HG03060 (cell line): ENCODE data around the gene ARMH3.

Experiments
- ATAC-seq: cut with Tn5 transposase; IDR thresholded peaks from one replicate; pipeline ENCODE4 v1.9.1; 2021; ENCODE audit warnings: low read depth, moderate number of reproducible peaks; ENCODE audit not compliant: unreplicated experiment

Gene ARMH3

GRCh38 chr10:101838416-101838970 is 217.5 kb downstream of the ARMH3 start:
- no peak for ATAC-seq

GRCh38 chr10:101837748-101838147 is 218.2 kb downstream of the ARMH3 start:
- ATAC-seq, result no peak

DNA sequence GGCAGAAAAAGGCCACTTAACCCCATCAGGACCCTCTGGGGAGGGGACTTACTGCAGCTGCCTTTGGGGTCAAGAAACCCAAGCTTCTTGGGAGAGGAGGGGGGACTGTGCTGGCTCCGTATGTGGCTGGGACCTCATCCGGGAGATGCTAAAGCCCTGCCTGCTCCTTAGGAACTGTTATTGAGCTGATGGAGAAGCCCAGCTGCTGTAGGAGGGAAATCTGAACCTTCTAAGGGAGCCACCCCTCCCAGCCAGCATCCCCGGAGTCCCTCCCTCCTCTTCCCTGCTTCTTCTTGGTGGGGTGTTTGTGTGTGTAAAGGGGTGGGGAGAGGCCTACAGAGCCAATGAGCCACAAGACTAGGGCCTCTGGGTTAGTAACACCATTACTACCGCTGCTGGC is 220.6 kb downstream of the ARMH3 start:
- no peak for ATAC-seq

GRCh38 chr10:101834341-101834740 is 221.6 kb downstream of the ARMH3 start:
- ATAC-seq, result no peak

GRCh38 chr10:101833466-101833865 is 222.5 kb downstream of the ARMH3 start:
- no peak for ATAC-seq

DNA sequence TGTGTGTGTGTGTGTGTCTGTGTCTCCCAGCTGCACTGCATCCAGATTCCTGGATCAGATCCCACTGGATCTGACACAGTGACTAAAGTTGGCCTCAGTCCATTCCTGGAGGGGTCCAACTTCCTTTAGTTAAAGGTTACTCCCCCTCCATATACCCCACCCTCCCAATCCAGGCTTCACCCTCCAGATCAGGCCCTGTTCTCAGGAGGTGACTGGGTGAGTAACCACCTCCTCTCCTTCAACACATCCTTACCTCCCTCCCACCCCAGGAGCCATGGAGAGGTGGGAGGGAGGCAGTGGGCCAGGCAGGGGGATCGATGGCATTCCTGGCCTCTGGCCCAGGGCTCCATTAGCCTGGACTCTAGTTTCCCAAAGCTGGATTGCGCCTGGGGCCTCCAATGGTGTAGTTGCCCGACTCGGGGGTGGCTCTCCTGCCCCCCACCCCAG is 223.6 kb downstream of the ARMH3 start:
- ATAC-seq, result no peak

GRCh38 chr10:101831169-101831811 is 224.7 kb downstream of the ARMH3 start:
- no peak for ATAC-seq

- peak; percentile 36 for ATAC-seq
Measured at GRCh38 chr10:101830322-101831168, 225.4 kb downstream of the ARMH3 start.

GRCh38 chr10:101829561-101830315 is 226.2 kb downstream of the ARMH3 start:
- peak; percentile 12 for ATAC-seq

GRCh38 chr10:101828766-101829551 is 227.0 kb downstream of the ARMH3 start:
- ATAC-seq, result no peak

DNA sequence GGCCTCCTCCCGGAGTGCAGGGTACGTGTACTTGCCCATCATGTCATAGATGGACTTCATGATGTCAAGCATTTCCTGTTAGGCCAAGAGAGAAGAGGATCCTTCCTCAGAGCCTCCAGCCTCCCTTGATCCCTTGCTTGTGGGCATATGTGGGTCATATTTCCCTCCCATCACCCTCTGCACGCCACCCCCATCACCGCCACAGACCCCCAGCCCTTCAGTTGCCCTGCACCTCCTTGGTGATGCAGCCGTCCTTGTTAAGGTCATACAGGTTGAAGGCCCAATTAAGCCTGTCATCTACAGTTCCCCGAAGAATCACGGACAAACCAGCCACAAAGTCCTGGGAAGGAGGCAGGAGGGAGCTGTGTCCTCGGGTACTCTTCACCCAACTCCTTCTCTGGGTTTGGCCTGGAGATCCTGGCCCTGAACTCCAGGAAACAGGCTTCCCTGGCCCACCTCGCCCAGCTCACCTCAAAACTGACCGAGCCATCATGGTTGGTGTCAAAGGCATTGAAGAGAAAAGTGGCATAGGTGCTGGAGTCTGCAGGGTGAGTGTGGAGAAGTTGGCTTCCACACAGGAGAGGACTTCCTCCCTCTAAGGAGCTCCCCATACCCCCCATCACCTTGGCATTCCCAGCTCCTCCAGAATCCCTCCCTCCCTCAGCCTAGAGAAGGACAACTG is 227.9 kb downstream of the ARMH3 start:
- no peak for ATAC-seq

DNA sequence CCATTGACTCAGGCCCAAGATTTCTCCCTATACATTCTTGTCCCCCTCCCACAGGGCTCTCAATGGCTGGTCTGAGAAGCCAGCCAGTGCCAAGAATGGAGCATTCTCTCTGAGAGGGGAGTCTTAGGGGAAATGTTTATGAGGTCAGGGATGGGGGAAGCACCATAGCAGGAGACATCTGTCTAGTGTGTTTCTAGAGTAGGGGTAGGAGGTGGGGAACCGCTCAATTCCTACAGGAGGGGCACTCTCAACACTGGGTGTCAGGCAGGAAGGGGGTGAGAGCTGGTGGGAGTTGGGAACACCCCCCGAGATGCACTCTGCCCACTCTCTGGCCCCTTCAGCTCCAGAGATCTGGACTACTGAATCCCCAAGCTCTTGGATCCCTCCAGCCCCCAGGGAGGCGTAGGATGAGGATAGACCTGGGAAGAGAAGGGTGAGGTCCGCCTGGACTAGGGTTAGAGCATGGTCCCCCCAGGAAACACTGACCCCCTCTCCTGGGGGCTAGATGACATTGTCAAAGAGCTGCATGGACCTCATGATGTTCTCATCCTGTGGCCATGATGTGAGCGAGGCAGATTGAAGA is 229.0 kb downstream of the ARMH3 start:
- ATAC-seq, result no peak

DNA sequence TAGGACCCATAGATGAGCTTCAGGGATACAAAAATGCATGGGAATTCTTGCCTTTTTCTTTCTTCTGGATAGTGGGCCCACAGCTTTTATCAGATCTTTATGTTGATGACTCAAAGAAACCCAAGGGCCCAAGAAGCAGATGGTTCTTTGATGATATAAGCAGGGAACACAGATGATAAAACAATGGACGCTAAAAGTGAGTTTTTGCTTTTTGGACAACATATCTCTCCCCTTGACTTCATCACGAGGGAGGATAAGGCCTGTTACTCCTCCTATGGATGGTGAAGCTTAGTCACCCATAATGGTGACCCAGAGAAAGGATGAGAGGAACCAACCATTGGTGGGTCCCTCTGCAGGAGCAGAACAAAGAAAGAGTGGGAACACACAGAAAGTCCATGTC is 231.2 kb downstream of the ARMH3 start:
- ATAC-seq, result no peak

DNA sequence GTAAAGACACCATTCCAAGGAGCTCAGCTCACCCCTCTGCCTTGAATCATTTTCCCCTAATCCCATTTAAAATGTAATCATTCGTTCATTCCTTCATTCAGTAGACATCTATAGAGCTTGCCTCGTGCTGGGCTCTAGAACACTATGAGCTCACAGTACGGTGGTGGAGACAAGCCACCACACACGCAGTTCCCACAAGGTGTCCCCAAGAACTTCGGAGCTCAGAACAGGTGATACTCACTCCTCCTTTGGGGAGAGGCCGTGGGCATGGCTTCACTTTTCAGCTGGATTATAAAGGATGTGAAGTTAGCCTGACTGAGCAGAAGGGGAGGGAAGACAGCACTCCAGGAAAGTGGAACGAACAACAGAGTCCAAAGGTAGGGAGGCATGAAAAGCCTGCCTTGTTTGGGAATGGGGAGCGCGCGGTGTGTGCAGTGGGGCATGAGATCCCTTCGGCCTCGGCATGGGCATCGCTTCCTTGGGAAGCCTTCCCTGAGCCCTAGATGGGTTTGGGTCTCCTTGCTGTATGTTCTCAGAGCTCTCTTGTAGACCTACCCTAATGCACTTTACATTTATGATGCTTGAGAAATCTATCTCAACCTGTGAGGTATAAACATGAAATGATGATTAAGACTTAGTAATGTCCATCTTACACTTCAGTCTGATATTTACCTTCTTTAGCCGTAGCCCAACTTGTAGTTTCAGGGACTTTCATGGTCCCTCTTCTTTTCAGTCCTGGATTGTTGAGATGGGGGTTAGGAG is 236.9 kb downstream of the ARMH3 start:
- ATAC-seq, result peak; percentile 4

- ATAC-seq, result peak; percentile 84
Measured at GRCh38 chr10:101818119-101818871, 237.7 kb downstream of the ARMH3 start, which contains the start of gene OGA. Gene OGA, minus strand, starts transcription at chr10:101818444. Its CDS starts 422 bp downstream, at chr10:101818022.

DNA sequence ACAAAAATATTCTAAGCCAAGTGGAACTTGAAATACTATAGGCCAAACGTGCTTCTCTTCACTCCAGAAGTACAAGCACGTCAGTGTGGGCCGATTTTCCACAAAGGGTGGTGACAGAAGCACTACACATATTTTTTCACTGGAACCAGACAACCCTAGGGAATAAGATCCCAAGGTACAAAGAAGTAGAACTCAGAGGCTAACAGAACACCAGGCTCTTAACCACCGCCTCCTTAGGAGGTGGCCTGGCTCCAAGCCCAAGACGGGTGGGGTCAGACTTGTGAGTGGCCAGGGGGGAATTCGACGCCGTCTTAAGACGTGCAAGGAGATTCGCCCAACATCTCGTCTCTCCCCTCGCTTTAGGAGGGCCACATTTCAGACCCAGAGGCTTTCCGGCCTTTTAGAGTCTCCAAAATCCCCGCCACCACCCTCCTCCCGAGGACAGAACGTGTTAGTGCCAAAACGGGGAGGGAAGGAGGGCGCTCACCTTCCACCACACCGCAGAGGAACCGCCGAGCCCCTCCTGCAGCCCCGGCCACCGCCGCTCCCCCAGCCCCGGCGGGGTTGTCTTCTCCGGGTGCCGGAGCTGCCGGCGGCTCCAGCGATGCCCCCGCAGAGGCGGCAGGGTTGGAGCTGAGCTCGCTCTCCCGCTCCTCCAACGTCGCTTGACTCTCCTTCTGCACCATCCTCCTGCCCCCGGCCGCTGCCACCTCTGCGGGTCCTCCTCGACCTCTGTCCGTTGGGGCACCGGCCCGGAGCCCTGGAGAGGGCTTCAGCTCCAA is 238.4 kb downstream of the ARMH3 start:
- no peak for ATAC-seq

DNA sequence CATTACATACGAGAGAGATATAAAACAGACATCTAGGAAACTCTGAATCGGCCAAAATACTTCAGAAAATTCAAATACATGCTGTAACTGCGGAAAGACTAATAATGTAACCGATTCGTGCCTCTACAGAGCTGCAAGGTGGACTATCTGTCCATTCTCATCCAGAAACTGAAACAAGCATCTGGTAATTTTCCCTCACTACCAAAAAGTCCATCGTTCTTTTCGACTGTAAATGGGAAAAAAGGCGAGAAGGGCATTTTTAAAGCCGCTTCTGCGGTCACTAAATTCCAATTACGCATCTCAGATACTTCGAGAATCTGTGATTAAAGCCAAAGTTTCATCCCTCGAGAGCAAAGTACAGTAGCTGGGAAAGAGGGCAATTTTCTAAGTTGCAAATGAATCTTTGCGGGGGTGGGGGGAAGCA is 239.0 kb downstream of the ARMH3 start:
- ATAC-seq, result no peak
